Dermis microvascular lymphatic vessel endothelial cell (primary cell): ENCODE data around the gene RTP3. TPM values are rescaled to one million over a fixed set of nuclear protein-coding genes. Genes with fewer than 3 reads are reported as not detected.
"Not testable (repeated sequence)": the region's sequence is repeated elsewhere in the genome, so short reads cannot be mapped to it uniquely, and the experiment has no call there.

Experiments used
- DNase-seq, 2 donors: peaks; one replicate each; pipeline versions ENCODE4 v3.0.0 to v3.0.0-alpha.2; 2010; ENCODE audit warnings: low read depth in 2 of 2
- total RNA-seq: library from RNA; depleted of rRNA; stranded (reverse); fragments of >200 nt; gene quantifications from 2 replicates; pipeline ENCODE4 v1.2.1, GENCODE V29; 2014

RTP3 gene
- total RNA-seq, 1 donor from 2014 or later, result not detected

DNA sequence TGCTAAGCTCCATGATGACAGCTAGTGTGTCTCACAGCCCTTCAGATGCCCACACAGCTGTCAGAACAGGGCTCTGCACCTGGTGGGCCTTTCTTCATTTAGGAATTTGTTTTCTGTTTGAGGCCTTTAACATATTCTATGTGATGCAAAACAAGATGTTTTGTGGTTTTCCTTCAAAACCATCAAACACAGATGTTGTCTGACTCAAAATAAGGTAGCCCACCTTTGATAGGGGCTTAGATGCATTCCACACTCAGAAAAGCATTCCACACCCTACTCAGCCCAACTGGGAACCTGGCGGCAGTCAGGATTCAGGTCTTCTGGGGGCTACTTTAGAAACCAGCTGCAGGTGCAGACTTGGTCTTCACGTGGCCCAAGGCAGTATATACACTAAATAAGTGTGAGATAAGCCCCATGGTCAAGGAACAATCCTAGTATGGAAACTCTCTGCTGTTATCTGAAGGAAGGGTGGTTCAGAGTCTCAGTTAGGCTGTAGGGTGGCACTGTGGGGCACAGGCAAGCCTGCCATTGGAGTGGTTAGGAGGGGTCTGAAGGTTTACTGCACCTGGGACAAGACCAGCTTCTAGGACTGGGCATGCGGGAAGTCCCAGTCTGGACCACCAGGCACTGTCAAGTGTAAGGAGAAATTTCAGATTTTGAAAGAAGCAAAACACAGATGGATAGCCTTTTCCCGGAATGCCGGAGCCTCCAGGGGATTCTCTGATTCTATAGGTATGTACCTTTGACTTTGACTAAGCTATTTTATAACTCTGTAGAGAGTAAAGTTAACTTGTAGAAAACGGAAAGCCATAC lies 48.2 kb downstream of the RTP3 start:
- no peak for DNase-seq

DNA sequence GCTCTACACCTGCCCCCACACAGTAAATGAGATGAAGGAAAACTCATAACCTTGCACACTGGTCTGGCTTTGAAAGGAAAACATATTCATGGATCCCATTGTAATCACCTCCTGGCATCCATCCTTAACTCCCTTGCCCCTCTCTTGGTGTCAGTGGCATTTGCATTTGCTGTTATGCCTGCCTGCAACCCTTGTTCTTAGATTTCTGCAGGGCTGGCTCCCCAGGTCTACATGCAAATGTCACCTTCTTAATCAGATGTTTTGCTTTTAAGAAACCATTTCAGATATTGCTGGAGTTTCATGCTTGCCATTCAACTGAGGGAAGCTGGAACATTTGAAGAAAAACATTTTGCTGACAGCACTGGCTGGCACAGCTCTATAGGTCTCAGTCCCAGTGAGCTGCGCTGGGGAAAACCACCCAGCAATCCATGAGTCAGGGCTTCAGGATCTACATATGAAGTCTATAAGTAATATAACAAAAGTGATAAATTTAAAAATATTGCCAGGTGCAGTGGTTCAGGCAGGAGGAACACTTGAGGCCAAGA lies 49.2 kb downstream of the RTP3 start:
- no peak for DNase-seq

DNA sequence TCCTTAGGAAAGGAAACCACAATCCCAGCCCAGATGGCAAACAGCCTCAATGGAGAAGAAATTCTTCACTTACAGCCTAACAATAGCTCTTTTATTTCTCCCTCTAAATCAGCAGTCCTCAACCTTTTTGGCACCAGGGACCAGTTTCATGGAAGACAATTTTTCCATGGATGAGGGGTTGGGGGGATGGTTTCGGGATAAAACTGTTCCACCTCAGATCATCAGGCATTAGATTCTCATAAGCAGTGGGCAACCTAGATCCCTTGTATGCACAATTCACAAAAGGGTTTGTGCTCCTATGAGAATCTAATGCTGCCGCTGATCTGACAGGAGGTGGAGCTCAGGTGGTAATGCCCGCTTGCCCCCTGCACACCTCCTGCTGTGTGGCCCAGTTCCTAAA lies 50.8 kb downstream of the RTP3 start:
- DNase-seq, result not testable (repeated sequence)

DNA sequence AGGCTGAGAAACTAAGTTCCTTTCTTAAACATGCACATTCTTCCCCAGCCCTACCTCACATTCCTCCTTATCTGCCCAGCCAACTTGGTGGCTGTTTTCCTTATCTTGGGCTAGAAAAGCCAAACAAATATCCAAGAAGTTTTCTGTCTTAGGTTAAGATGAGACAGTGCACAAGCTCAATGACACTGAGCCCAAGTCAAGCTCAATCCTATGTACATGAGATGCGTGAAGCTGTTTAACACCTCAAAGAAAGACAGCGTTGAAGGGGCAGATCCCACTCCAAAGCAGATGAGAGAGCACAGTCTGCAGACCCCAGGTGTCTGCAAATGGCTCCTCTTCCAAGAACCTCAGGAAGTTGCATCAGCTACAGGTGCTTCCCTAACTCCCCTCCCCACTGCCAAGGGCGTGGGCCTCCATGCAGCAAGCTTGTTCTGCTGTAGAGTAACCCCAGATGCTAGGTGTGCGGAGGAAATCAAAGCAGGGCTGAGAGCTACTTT lies 51.7 kb downstream of the RTP3 start:
- DNase-seq, result no peak

DNA sequence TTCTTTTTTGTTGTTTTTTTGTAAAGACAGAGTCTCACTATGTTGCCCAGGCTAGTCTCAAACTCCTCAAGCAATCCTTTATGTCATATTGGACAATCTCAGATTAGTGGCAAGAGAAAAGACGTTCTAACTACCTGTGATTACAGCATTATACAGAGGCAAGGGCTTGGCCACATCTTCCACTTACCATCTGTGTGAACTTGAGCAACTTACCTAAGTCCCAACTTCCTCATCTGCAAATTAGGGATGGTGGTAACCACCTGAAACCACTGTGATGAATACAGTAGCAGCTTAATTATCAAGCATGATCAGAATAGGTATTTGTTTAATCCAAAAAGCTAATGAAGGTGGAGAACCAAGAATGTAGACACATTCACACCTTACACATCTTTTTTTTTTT lies 52.2 kb downstream of the RTP3 start:
- no peak for DNase-seq

Other genes starting within 250 kb of the RTP3 start
- not detected in 2 replicates for gene CCR2, start 143.9 kb upstream of the RTP3 start, total RNA-seq
- not detected in 2 replicates for gene CCR5, start 127.0 kb upstream of the RTP3 start, total RNA-seq
- gene CCRL2, start 90.7 kb upstream of the RTP3 start, total RNA-seq, result 1.3 TPM in 2 replicates
- 0.13 and 0.26 TPM in 2 replicates for gene LTF, start 33.1 kb upstream of the RTP3 start, total RNA-seq
- gene LRRC2, start 68.3 kb downstream of the RTP3 start, total RNA-seq, result under 0.01 and 0.13 TPM in 2 replicates
- gene FAM240A, start 114.5 kb downstream of the RTP3 start, total RNA-seq, result not detected in 2 replicates
- 4.9 and 5.4 TPM in 2 replicates for gene ALS2CL, start 195.7 kb downstream of the RTP3 start, total RNA-seq
- gene TMIE, start 203.4 kb downstream of the RTP3 start, total RNA-seq, result under 0.01 TPM in 1 of 2 replicates, not detected in the other
- gene PRSS50, start 219.9 kb downstream of the RTP3 start, total RNA-seq, result not detected in 2 replicates